Neural progenitor cell (in vitro differentiated cells): ENCODE results near the gene TENT5C.

Source experiments
- CTCF ChIP-seq: fragments of 200-600 bp; sonication (generic); IDR thresholded peaks from 2 replicates; pipeline ENCODE4 v1.5.1; 2017; ENCODE audit warnings: antibody characterized with exemption, mild to moderate bottlenecking
- EZH2 ChIP-seq: fragments of 200-600 bp; sonication (generic); IDR thresholded peaks from 2 replicates; pipeline ENCODE4 v1.6.1; 2017; ENCODE audit warnings: antibody characterized with exemption, mild to moderate bottlenecking, moderate library complexity
- EZH2phosphoT487 ChIP-seq: fragments of 200-600 bp; sonication (generic); IDR thresholded peaks from 2 replicates; pipeline ENCODE4 v1.6.1; 2017; ENCODE audit warnings: antibody characterized with exemption

GRCh38 chr1:117556341-117556740, 49.5 kb upstream of the TENT5C start:
- TF ChIP-seq EZH2 (no peak), CTCF (no peak), EZH2phosphoT487 (no peak)
